ENCODE results near the gene CD74. TPM values are rescaled to one million over a fixed set of nuclear protein-coding genes. Genes with fewer than 3 reads are reported as not detected.
A peak's percentile ranks its signal among the peaks of the same experiment; 100 is the strongest.

CD74 gene
- total and polyA plus RNA-seq, 4 donors, result 176 to 327 (median 257) TPM

DNA sequence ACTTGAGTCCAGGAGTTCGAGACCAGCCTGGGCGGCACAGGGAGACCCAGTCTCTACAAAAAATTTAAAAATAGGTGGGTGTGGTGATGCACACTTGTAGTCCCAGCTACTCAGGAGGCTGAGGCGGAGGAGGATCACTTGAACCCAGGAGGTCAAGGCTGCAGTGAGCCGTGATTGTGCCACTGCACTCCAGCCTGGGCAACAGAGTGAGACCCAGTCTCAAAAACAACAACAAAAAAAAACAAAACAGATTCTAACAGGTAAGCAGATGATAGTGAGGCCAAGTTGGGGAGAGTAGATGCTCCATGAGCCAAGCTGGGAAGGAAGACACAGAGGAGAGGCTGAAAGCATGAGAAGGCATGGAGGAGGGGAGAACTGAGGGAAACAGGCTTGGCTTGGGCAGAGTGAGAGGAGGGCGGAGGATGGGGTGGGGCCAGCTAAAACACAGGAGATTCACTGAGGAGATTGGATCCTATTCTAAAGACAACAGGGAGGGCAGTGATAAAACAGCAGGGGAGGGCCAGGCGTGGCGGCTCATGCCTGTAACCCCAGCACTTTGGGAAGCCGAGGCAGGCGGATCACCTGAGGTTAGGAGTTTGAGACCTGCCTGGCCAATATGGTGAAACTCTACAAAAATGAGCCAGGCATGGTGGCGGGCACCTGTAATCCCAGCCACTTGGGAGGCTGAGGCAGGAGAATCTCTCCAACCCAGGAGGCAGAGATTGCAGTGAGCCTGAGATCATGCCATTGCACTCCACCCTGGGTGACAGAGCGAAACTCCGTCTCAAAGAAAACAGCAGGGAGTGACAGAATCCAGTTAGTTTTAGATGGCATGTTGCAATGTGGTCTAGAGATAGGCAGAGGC, 28.5 kb upstream of the CD74 start:
- Histone ChIP-seq H3K4me3 (ENCODE audit: low read depth in 1 of 3, low read length in 3 of 3) (no peak overlapping the region), H3K36me3 (ENCODE audit: control insufficient read depth in 4 of 4, insufficient read depth in 3 of 4, low read depth in 1 of 4, low read length in 3 of 4) (peaks cover 11 to 35% (median 33%) of the 10 kb centered on the region in 4 donors), H3K27ac (ENCODE audit: low read depth in 1 of 2, low read length in 2 of 2) (no peak overlapping the region), H3K9ac (ENCODE audit: low read depth in 1 of 2, low read length in 2 of 2) (no peak overlapping the region), H3K9me3 (ENCODE audit: control insufficient read depth in 4 of 4, low read length in 3 of 4) (no peaks in the 10 kb centered on the region), H3K4me1 (ENCODE audit: control insufficient read depth in 4 of 4, insufficient read depth in 4 of 4, low read length in 3 of 4) (peaks cover 0 to 2% (median 0%) of the 10 kb centered on the region in 4 donors), H3K27me3 (ENCODE audit: control insufficient read depth in 4 of 4, insufficient read depth in 4 of 4, low read length in 3 of 4) (no peaks in the 10 kb centered on the region)
- no peak for DNase-seq (ENCODE audit: low spot score)
- 92% methylated on average over 12 of the region's 12 CpGs for WGBS
- TF ChIP-seq, protein P1, sequence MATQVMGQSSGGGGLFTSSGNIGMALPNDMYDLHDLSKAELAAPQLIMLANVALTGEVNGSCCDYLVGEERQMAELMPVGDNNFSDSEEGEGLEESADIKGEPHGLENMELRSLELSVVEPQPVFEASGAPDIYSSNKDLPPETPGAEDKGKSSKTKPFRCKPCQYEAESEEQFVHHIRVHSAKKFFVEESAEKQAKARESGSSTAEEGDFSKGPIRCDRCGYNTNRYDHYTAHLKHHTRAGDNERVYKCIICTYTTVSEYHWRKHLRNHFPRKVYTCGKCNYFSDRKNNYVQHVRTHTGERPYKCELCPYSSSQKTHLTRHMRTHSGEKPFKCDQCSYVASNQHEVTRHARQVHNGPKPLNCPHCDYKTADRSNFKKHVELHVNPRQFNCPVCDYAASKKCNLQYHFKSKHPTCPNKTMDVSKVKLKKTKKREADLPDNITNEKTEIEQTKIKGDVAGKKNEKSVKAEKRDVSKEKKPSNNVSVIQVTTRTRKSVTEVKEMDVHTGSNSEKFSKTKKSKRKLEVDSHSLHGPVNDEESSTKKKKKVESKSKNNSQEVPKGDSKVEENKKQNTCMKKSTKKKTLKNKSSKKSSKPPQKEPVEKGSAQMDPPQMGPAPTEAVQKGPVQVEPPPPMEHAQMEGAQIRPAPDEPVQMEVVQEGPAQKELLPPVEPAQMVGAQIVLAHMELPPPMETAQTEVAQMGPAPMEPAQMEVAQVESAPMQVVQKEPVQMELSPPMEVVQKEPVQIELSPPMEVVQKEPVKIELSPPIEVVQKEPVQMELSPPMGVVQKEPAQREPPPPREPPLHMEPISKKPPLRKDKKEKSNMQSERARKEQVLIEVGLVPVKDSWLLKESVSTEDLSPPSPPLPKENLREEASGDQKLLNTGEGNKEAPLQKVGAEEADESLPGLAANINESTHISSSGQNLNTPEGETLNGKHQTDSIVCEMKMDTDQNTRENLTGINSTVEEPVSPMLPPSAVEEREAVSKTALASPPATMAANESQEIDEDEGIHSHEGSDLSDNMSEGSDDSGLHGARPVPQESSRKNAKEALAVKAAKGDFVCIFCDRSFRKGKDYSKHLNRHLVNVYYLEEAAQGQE (IDR thresholded peaks at IDR 0.05), result no peak

DNA sequence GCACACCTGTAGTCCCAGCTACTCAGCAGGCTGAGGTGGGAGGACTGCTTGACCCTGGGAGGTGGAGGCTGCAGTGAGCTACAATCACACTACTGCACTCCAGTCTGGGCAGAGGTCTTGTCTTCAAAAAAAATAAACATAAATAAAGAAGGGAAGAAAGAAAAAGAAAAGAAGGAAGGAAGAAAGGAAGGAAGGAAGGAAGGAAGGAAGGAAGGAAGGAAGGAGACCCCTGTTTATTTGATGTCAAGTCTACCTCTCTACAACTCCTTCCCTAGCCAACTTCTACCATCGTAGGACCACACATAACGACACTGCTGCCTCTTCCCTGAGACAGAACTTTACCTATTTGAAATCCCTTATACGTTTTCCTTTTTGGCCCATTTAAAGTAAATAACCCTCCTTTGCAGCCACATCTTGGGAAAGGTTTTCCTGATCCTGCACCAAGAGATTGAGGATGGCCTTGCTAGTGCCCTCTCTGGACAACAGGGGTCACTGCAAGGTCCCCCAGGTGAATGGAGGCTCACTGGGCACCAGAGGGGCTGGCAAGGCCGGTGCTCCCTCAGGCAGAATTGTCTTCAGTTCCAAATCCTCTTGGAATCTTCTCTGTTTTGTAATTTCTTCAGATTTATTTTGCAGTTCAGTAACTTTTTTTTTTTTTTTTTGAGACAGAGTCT, 26.3 kb upstream of the CD74 start:
- DNase-seq (ENCODE audit: low spot score), result no peak
- H3K9ac ChIP-seq (ENCODE audit: low read depth in 1 of 2, low read length in 2 of 2), result no peak overlapping the region
- WGBS, result 63% methylated on average over 4 of the region's 4 CpGs
- TF ChIP-seq, protein P2, sequence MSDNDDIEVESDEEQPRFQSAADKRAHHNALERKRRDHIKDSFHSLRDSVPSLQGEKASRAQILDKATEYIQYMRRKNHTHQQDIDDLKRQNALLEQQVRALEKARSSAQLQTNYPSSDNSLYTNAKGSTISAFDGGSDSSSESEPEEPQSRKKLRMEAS (IDR thresholded peaks at IDR 0.05), result no peak
- TF ChIP-seq HNF4A (conservative IDR thresholded peaks at IDR 0.05) (peak in 1 of 2 donors; percentile 6), YY1 (IDR thresholded peaks at IDR 0.05) (no peak), JUND (IDR thresholded peaks at IDR 0.05) (no peak), FOXA2 (IDR thresholded peaks at IDR 0.05) (no peak), RXRA (IDR thresholded peaks at IDR 0.05) (peak in 1 of 2 donors; percentile 48), NR2F2 (IDR thresholded peaks at IDR 0.05) (no peak), HNF4G (IDR thresholded peaks at IDR 0.05) (no peak), RAD21 (IDR thresholded peaks at IDR 0.05) (peak in 1 of 2 donors; percentile 57), SP1 (IDR thresholded peaks at IDR 0.05) (no peak), FOXA1 (IDR thresholded peaks at IDR 0.05) (no peak)
- TF ChIP-seq, protein P1 (IDR thresholded peaks at IDR 0.05), result no peak
- TF ChIP-seq, protein P3, sequence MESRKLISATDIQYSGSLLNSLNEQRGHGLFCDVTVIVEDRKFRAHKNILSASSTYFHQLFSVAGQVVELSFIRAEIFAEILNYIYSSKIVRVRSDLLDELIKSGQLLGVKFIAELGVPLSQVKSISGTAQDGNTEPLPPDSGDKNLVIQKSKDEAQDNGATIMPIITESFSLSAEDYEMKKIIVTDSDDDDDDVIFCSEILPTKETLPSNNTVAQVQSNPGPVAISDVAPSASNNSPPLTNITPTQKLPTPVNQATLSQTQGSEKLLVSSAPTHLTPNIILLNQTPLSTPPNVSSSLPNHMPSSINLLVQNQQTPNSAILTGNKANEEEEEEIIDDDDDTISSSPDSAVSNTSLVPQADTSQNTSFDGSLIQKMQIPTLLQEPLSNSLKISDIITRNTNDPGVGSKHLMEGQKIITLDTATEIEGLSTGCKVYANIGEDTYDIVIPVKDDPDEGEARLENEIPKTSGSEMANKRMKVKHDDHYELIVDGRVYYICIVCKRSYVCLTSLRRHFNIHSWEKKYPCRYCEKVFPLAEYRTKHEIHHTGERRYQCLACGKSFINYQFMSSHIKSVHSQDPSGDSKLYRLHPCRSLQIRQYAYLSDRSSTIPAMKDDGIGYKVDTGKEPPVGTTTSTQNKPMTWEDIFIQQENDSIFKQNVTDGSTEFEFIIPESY (IDR thresholded peaks at IDR 0.05), result no peak
- TF ChIP-seq, protein P4, sequence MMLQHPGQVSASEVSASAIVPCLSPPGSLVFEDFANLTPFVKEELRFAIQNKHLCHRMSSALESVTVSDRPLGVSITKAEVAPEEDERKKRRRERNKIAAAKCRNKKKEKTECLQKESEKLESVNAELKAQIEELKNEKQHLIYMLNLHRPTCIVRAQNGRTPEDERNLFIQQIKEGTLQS (IDR thresholded peaks at IDR 0.05), result no peak
- TF ChIP-seq, protein P5, sequence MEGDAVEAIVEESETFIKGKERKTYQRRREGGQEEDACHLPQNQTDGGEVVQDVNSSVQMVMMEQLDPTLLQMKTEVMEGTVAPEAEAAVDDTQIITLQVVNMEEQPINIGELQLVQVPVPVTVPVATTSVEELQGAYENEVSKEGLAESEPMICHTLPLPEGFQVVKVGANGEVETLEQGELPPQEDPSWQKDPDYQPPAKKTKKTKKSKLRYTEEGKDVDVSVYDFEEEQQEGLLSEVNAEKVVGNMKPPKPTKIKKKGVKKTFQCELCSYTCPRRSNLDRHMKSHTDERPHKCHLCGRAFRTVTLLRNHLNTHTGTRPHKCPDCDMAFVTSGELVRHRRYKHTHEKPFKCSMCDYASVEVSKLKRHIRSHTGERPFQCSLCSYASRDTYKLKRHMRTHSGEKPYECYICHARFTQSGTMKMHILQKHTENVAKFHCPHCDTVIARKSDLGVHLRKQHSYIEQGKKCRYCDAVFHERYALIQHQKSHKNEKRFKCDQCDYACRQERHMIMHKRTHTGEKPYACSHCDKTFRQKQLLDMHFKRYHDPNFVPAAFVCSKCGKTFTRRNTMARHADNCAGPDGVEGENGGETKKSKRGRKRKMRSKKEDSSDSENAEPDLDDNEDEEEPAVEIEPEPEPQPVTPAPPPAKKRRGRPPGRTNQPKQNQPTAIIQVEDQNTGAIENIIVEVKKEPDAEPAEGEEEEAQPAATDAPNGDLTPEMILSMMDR (IDR thresholded peaks at IDR 0.05; ENCODE audit: low read depth, low read length, missing input control), result peak; percentile 35
- no peaks in the 10 kb centered on the region for H3K9me3 ChIP-seq (ENCODE audit: control insufficient read depth in 4 of 4, low read length in 3 of 4)
- no peak overlapping the region for H3K4me3 ChIP-seq (ENCODE audit: low read depth in 1 of 3, low read length in 3 of 3)
- H3K4me1 ChIP-seq (ENCODE audit: control insufficient read depth in 4 of 4, insufficient read depth in 4 of 4, low read length in 3 of 4), result peaks cover 0 to 6% (median 0%) of the 10 kb centered on the region in 4 donors
- H3K27me3 ChIP-seq (ENCODE audit: control insufficient read depth in 4 of 4, insufficient read depth in 4 of 4, low read length in 3 of 4), result no peaks in the 10 kb centered on the region
- no peak overlapping the region for H3K27ac ChIP-seq (ENCODE audit: low read depth in 1 of 2, low read length in 2 of 2)
- peaks cover 0 to 14% (median 11%) of the 10 kb centered on the region in 4 donors for H3K36me3 ChIP-seq (ENCODE audit: control insufficient read depth in 4 of 4, insufficient read depth in 3 of 4, low read depth in 1 of 4, low read length in 3 of 4)
